NT2/D1 (cell line): Measurements from ENCODE around the gene FOSL1.

Experiments used
- YY1 ChIP-seq: IDR thresholded peaks from 2 replicates; pipeline ENCODE4 v1.6.1; 2011; ENCODE audit not compliant: insufficient read length, insufficient read depth
- ZNF274 ChIP-seq: IDR thresholded peaks from 2 replicates; pipeline ENCODE4 v1.6.1; 2011; ENCODE audit warnings: mild to moderate bottlenecking, low read depth, low read length

DNA sequence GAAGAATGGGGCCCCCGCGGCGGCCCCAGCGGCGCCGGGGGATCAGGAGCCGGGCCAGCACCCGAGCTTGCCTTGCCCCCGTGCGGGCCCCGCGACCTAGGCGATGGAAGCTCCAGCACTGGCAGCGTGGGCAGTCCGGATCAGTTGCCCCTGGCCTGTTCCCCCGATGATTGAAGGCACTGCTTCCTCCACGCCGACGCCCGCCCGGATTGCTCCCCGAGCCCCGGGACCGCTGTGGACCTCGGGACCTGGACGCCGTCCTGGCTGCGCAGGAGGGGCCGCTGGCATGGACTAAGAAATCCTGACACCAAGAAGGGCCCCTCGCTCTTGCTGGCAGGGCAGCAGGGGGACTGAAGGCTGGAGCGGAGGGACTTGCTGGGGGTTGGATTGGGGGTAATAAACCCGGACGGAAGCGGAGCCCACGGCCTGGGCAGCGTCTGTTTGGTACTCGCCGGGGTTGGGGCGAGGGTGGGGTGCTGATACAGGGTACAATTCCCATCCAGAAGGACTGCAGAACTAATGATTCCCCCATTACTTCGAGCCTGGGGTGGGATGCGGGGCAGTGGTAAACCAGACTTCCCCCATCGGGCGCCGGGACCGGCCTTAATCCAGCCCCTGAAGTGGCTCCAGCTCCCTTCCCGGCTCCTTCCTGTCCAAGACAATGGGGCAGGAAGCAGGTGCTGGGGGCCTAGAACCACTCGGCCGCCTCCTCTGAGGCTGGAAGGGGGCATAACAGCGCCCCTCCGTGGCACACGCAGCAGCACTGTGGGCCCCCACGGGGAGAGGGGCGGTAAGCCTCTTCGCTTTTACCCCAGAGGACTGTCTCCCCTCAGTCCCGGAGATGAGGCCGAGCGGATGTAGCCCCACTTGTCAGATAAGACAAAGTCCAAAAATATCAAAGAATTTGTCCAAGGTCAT lies 8.7 kb downstream of the FOSL1 start:
- no peak for TF ChIP-seq YY1
- TF ChIP-seq ZNF274: no peak
